SIG-M5 treated with dmso at 0.1 percent for 504 hours (cell line): Measurements from ENCODE around the gene GPR183.
"Not testable (repeated sequence)": the region's sequence is repeated elsewhere in the genome, so short reads cannot be mapped to it uniquely, and the experiment has no call there.

Experiments
- DNase-seq: peaks from one replicate; lab custom pipeline; 2025; ENCODE audit not compliant: unreplicated experiment; lab: John Stamatoyannopoulos, UW

The GPR183 gene

DNA sequence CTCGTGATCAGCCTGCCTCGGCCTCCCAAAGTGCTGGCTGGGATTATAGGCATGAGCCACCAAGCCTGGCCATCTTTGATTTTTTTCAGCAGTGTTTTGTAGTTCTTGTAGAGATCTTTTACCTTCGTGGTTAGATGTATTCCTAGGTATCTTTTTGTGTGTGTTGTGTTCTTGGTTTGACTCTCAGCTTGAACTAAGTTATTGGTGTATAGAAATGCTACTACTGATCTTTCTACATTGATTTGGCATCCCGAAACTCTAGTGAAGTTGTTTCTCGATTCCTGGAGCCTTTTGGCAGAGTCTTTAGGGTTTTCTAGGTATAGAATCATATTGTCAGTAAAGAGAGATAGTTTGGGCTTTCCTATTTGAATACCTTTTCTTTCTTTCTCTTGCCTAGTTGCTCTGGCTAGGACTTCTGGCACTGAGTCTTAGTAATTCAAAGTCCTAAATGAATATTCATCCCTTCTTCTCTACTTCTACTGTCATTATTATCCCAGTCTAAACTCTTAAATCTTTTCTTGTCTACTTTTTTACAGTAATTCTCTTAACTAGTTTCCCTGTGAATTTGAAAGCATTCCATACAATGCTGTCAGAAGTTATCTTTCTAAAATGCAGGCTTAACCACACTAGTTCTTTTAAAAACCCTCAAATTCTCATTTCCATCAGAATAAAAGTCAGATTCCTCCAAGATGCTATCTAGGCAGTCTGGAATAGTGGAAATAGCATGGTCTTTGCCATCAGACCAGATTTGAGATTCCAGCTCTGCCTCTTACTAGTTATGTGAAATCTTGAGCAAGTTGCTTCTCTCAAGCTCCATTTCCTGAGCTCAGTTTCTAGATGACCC lies 56.0 kb downstream of the GPR183 start:
- no peak for DNase-seq

- not testable (repeated sequence) for DNase-seq
These were observed 57.6 kb downstream of the GPR183 start for GRCh38 chr13:99249606-99250005.

DNA sequence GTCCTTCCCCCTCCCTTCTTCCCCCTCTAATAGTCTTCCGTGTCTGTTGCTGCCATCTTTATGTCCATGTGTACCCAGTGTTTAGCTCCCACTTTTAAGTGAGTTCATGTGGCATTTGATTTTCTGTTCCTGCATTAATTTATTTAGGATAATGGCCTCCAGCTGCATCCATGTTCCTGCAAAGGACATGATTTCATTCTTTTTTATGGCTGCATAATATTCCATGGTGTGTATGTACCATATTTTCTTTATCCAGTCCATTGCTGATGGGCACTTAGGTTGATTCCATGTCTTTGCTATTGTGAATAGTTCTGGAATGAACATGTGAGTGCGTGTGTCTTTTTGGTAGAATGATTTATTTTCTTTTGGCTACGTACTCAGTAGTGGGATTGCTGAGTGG lies 58.0 kb downstream of the GPR183 start:
- DNase-seq: not testable (repeated sequence)

- DNase-seq: no peak
These were observed 61.1 kb downstream of the GPR183 start for GRCh38 chr13:99246100-99246499.
